CD4-positive, alpha-beta T cell treated with Interleukin-4 for 4 hours (primary cell): ENCODE results near the gene NFIX.

Experiments
- DNase-seq: peaks from one replicate; pipeline ENCODE4 v3.0.0-alpha.2; 2020

The NFIX gene

DNA sequence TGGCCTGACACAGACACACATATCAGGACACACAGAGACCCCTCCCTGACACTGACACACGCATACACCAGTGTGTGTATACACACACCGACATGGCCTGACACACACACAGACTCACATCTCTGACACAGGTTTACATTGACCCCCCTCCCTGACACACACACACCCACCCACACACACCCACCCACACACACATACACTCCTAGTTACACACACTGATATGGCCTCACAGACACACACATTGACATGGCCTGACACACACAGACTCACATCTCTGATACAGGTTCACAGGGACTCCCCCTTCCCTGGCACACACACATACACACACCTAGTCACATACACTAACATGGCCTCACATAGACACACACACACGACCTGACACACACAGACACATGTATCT lies 4.4 kb upstream of the NFIX start:
- no peak for DNase-seq

- no peak for DNase-seq
Observed at GRCh38 chr19:12991296-12991695, 4.0 kb upstream of the NFIX start.

DNA sequence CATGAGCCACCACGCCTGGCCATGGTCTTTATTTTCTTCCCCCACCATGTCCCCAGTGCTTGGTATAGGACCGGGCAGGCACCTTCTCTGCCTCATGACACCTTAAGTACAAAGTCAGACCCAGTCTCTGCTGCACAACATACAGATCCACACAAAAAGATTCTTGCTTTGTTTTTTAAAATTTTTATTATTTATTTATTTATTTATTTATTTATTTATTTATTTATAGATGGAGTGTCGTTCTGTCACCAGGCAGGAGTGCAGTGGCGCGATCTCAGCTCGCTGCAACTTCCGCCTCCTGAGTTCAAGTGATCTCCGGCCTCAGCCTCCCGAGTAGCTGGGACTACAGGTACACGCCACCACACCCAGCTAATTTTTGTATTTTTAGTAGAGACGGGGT lies 2.5 kb upstream of the NFIX start:
- no peak for DNase-seq

DNA sequence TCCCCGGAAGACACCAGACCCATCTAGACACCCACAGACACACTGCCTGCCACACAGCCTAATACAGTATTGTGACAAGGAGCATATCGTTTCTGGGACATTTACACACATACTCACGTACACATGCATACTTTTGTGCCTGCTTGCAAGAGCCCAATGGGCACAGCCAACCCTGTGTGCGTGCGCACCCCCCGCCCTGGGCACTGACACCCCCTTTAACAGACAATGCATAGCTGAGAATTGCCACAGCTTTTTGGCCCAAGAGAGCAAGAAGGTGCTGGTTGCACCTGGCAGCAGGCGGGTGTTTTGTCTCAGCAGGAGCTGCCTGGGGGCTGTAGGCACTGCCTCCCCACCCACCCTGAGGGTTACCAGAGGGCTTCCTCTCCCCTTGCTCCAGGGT lies 1.7 kb upstream of the NFIX start:
- no peak for DNase-seq

DNA sequence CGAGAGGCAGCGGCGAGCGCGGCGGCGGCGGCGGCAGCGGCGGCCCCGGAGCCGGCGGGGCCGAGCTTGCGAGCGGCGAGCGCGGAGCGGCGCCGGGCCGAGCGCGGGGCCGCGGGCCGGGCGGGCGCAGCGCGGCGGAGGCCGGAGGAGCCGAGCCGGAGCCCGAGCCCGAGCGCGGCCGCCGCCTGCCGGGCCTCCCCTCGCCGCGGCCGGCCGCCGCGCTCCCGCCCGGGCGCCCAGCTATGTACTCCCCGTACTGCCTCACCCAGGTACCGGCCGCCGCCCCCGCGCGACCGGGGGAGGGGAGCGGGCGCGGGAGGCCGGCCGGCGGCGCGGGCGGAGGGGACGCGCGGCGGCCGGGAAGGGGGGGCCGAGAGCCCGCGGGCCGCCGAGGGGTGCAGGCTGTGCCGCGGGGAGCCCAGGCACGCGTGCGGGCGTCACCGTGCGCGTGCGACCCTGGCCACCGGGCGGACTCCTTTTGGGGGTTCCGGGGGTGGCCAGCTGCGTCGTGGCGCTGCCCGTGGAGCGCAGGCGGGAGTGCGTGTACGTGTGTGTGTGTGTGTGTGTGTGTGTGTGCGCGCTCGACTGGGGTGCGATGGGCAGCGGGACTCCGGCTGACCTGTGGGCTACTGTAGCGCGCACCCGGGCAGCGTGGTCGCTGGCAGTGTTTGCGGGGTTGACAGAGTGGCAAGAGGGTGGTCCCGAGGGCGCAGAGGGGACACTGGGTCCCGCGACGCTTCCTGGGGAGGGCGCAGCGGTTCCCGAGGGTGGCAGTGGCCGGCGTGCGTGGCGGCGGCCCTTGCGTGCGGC lies 526 bp downstream of the NFIX start:
- DNase-seq, result no peak

- no peak for DNase-seq
Observed at GRCh38 chr19:12996406-12997094, 1.3 kb downstream of the NFIX start.

GRCh38 chr19:12997179-12997966 lies 2.1 kb downstream of the NFIX start:
- no peak for DNase-seq

DNA sequence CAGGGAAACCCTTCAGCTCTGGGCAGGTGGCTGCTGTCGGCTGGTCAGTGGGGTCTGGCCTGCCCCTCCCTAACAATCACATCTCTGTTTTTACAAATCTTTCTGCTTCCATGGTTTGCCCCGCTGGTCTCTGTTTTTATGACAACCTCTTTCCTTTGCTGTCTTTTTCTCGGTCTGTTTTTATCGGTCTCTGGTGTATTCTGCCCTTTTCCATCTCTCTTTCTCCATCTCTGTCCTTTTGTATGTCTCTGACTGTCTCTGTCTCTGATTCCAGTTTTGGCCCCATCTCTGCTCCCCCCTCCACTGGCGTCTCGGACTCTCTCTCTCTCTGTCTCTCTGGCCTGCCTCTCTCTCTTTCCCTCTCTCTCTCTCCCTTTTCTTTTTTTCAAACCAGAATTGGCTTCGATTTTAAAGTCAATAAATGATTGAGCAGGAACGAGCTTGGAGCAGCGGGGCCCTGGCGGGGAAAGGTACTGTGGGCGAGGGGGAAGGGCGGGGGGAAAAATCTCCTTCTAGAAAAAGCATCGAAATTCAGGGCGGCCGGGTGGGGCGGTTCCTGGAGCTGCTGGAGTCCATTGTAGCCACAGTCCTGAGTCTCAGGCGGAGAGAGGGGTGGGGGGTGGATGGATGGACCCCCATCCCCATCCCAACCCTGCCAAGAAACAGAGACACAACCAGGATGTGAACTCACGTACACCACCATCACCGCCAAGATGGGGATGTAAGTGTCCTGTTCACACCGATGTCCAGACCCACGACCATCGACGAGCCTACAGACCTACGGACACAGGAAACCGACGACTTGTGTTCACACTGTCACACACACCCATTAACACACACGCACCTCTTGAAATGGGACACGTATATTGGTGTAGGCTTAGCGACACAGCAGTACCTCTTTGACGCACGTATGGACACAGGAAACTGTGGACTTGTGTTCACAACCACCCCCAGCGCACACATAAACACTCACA lies 3.0 kb downstream of the NFIX start:
- no peak for DNase-seq

DNA sequence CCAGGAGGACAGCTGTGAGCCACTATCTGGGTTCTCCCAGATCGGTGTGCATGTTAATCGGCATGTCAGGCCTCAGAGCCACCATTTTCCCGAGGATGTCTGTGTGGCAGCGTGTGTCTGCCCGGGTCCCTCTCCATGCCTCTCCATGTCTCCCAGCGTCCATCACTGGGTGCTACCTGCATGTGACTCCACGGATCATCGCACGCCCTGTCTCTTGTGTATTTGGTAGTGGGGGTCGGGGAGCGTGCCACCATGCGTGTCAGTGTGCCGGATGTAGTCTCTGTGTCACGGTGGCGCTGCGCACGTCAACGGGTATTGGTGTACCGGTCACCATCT lies 5.9 kb downstream of the NFIX start:
- no peak for DNase-seq

- no peak for DNase-seq
Observed at GRCh38 chr19:13001502-13002165, 6.4 kb downstream of the NFIX start.

DNA sequence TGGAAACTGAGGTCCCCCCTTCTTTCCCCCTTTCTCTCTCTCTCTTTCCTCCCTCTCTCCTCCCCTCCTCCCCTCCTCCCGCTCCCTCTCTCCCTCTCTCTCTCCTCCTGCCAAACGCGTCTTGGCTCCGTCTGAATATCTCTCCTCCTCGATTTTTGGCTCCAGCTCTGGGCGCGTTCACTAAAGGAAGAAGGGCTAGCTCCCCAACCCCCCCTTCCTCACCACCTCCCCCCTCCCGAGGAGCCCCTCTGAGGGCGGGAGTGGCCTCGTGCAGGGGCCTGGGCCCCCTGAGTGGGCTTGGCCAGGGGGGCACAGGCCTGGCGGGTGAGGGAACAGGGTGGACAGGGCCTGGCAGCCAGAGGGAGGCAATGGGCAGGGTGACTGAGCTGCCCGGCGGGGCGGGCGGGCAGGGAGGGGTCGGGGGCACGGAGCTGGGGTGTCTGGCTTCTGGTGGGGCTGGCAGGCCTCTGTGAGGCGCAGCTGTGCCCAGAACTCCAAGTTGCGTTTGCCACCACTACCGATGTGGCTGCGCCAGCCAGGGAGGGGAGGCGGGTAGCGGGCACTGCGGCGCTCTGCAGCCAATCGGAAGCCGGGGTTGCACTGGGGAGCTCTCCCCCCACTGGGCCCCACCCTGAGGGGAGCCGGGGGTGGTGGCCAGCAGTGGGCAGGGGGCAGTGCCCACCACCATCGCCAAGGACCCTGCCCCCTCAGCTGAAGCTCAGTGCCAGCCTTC lies 7.1 kb downstream of the NFIX start:
- DNase-seq, result no peak

GRCh38 chr19:13003081-13003480 lies 7.8 kb downstream of the NFIX start:
- no peak for DNase-seq

DNA sequence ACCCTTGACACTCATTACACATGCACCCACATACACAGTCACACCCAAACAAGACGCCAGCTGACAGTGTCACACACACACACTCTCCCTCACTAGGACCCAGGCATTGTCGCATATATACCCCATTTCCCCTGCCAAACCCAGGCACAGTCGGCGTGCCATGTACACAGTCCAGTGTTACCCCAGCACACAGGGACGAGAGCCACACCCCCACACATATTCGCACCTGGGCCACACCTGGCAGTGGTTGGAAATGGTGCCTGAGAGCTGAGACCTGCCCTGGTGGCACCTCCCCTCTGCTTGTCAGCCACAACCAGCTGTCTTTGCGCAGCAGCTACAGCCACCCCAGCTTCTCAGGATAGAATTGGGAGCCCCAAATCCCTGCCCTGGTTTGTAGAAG lies 9.0 kb downstream of the NFIX start:
- DNase-seq, result no peak

DNA sequence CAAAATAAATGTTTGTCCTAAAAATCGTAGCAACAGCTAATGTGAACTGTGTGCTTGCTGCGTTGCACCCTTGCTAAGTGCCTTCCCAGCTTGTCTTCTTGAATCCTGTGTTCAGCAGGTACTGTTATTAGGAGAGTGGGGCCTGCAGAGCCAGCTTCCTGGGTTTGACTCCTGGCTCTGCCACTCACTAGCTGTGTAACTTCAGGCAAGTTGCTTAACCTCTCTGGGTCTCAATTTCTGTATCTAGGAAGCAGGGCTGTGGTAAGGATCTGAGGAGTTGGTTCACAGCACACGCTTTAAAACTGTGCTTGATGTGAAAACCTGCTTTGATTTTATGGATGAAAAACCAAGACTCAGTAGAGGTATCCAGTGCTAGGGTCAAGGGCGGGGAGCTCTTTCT lies 10.0 kb downstream of the NFIX start:
- no peak for DNase-seq

- no peak for DNase-seq
Observed at GRCh38 chr19:13005861-13006370, 10.6 kb downstream of the NFIX start.

DNA sequence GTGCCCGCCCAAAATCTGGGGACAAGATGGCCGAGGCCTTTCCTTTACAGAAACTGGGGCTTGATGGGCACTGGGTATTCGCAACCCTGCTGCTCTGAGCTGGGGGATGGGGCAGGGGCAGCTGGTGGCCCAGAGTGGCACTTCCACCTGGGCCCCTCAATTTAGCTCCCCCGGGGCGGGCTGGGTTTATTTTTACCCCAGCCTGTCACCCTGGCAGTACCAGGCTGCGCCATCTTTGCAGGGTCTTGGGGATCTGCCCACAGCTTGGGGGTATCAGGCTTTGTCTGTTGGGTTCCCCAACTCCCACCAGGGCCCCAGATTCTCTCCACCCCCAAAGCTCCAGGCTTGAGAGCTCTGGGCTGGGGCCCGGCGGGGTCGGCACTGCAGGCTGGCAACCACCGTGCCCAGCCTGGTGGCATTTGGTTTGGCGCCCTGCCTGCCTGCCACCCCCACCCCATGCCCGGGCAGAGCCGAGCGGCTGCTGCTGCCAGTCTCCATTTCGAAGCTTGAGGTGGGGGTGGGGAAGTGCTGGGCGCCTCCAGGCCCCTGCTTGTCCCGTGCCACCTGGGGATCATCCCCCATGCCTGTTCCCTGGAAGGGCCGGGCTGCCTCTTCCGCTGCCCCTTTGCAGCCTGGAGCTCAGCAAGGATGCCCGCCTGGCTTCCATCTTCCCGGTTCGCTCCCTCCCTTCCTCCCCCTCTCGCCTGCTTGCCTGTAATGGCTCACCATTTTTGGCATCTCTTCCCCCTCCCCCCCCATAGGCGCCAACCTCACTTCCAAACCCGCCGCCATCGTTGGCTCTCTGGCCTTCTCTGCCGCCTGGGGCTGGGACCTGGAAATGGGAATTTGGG lies 11.4 kb downstream of the NFIX start:
- DNase-seq, result no peak

- no peak for DNase-seq
Observed at GRCh38 chr19:13007292-13008045, 12.2 kb downstream of the NFIX start.

DNA sequence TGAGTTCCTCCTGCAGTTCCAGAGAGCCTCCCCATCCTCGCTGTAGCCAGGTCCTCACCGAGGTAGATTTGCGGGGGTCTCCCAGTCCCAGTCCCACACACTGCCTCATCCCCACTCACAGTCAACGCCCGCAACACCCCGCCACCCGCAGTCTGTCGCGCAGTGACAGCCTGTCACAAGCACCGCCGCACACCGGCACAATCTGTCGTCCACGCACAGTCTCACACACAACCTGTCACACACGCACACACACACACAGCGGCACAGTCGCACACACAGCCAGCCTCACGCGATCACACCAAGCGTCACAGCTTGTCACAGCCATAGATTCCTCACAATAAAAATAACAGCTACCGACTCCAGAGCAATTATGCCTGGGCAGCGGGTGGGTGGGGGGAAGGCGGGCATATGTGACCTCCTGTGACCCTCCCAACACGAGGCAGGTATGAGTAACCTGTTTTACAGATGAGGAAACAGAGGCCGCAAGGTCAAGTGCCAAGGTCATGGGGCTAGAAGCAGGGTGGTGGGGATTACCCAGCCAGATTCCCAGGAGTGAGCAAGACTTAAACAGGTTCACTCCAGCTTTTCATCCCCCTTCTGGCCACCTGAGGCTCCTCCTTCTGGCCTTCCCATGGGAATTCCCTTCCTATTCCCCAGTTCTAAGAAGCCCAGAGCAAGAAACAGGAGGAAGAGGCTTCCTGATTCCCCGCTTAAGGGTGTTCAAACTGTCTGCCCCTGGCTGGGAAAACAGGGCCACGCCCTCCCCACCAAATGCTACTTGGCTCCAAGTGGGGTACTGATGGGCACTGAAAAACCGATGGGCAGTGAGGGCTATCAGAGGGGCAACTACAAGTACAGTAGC lies 13.9 kb downstream of the NFIX start:
- DNase-seq, result no peak
